ENCODE measurements around the gene CLRN1.

DNA sequence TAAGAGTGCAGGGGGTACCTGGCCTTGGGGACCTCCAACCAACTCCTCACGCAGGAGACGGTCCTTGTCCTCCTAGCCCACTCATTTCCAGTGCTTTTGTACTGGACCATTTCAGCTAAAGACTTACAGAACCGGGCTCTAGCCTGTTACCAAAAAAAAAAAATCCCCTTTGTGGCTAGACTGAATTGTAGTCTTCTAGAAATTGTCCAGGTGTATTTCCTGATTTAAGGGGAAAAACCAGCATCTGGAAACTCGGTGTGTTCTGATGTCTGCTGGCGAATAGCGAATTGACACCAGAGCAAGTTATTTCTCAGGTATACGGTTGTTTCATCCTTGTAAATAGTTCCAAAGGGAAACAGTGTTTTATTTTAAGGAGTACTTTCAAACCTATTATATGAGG lies 46.2 kb downstream of the CLRN1 start:
- no peak for TF ChIP-seq CTCF (IDR thresholded peaks at IDR 0.05)
- no peak for TF ChIP-seq POLR2AphosphoS5 (IDR thresholded peaks at IDR 0.05)
